ENCODE measurements around the gene ZCCHC2.

DNA sequence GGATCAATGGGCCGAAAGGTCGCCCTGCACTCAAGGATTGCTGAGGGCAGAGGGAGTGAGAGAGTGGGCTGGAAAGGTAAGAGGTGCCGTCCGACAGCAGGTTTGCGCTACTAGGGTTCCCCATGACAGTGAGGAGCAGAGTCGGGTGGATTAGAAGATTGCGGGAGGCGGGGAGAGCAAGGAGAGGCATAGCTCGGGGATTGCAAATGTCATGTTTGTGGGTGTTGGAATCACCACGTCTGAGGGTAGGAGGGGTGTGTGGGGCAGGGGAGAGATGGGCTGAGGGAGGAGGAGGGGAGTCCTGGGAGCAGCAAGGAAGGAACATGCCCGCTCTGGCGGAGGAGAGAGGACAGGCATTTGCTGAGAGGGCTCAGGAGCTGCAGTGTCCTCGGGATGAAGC lies 81.2 kb downstream of the ZCCHC2 start:
- TF ChIP-seq, protein P1, sequence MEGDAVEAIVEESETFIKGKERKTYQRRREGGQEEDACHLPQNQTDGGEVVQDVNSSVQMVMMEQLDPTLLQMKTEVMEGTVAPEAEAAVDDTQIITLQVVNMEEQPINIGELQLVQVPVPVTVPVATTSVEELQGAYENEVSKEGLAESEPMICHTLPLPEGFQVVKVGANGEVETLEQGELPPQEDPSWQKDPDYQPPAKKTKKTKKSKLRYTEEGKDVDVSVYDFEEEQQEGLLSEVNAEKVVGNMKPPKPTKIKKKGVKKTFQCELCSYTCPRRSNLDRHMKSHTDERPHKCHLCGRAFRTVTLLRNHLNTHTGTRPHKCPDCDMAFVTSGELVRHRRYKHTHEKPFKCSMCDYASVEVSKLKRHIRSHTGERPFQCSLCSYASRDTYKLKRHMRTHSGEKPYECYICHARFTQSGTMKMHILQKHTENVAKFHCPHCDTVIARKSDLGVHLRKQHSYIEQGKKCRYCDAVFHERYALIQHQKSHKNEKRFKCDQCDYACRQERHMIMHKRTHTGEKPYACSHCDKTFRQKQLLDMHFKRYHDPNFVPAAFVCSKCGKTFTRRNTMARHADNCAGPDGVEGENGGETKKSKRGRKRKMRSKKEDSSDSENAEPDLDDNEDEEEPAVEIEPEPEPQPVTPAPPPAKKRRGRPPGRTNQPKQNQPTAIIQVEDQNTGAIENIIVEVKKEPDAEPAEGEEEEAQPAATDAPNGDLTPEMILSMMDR (IDR thresholded peaks at IDR 0.05): no peak
- TF ChIP-seq POLR2A (IDR thresholded peaks at IDR 0.05): no peak
- no peak for TF ChIP-seq EP300 (IDR thresholded peaks at IDR 0.05)
- TF ChIP-seq POLR2AphosphoS5 (IDR thresholded peaks at IDR 0.05): no peak
